DND-41 (cell line): ENCODE measurements around the gene FHOD3.

Experiments used
- CTCF ChIP-seq: IDR thresholded peaks from 2 replicates; pipeline ENCODE4 v1.5.1; 2012; ENCODE audit warnings: borderline replicate concordance, low read length, moderate library complexity, mild to moderate bottlenecking; ENCODE audit not compliant: poor library complexity, severe bottlenecking; ENCODE audit errors: extremely low read depth
- EZH2 ChIP-seq: IDR thresholded peaks from 3 replicates; pipeline ENCODE4 v1.6.1; 2012; ENCODE audit warnings: borderline replicate concordance, low read depth, mild to moderate bottlenecking, moderate library complexity, low read length, inconsistent platforms; ENCODE audit not compliant: severe bottlenecking

DNA sequence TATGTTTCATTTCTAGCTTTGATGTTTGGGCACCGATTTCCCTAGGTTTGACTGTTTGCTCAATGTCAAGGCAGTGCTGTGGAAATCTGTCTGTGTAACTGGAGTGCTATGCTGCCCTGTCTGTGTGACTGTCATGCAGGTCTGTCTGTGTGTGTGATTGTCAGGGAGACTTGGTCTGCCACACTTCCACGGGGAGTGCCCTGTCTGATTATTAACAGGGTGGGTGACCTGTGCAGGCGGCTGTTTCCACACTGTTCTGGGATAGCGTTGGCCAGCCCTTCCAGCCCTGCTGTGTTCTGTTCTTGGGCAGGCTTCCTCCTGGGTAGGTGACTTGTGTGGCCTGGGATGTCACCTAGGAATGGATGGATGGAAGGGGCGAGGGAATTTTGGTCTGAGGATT lies 85.3 kb downstream of the FHOD3 start:
- no peak for TF ChIP-seq CTCF
- TF ChIP-seq EZH2: no peak
